ENCODE results near the gene ERBB4. TPM values are rescaled to one million over a fixed set of nuclear protein-coding genes. Genes with fewer than 3 reads are reported as not detected.

Gene ERBB4
- total and polyA plus RNA-seq, 5 donors = 4.3 to 38.8 (median 33.4) TPM

DNA sequence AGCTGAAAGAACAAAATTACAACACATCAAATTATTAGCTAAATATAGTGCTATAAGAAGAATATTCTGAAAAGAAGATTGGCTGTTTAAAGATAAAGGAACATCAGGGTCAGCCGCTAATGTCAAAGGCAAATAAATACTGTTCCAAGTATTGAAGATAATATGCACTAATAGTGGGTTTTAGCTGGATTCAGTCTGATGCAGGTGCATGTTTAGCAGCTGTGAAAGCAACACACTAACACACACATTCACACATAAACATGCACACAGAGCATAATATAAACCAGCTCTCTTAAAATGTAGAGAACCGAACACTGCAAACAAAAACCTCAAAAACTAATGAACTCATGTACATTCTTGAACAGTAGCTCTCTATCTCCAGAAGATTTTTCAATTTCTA, 634.6 kb downstream of the ERBB4 start:
- no peaks in the 10 kb centered on the region for H3K27me3 ChIP-seq (ENCODE audit: control insufficient read depth, insufficient read depth)
- H3K27ac ChIP-seq (ENCODE audit: low read length) = no peak overlapping the region
- ATAC-seq (no peak), DNase-seq (no peak)
- intact Hi-C loops (cut with DNase I) = no loop called here
- H3K4me3 ChIP-seq (ENCODE audit: low read length) = no peak overlapping the region
- no peaks in the 10 kb centered on the region for H3K9me3 ChIP-seq (ENCODE audit: control insufficient read depth, low read length)
- H3K4me1 ChIP-seq (ENCODE audit: control insufficient read depth, insufficient read depth, low read length) = peaks cover 2% of the 10 kb centered on the region
- WGBS = 83% methylated on average over 2 of the region's 2 CpGs

DNA sequence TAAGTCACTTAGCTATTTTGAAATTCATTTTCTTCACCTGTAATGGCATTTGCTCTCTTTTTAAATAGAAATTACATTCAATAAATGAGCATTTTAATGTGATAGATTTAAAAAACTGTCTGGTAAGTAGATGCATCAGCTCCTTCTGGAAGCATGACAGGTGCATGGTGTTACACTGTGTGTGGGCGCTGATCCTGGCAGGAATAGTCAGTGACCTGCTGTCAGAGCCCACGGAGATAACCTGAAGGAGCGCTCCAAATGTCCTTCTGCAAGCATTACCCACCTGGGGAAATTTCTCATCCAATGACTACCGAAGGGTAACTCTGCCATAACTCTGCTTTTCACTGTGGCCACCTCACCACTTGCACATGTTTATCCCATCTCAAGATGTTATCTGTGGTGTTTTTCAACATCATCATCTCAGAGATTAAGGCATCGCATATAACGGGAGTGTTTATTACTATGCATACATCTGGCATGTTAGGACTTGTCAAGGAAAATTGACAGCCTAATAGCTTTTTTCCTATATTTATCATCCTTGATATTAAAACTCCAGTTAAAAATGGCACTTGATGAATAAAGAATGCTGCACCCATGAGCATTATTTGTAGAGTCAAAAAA, 637.3 kb downstream of the ERBB4 start:
- 54% methylated on average over 6 of the region's 6 CpGs for WGBS
- no peak for DNase-seq
- intact Hi-C loops (cut with DNase I) = no loop called here
- H3K27ac ChIP-seq (ENCODE audit: low read length) = no peak overlapping the region
- H3K9me3 ChIP-seq (ENCODE audit: control insufficient read depth, low read length) = no peaks in the 10 kb centered on the region
- H3K4me3 ChIP-seq (ENCODE audit: low read length) = no peak overlapping the region
- H3K4me1 ChIP-seq (ENCODE audit: control insufficient read depth, insufficient read depth, low read length) = peaks cover 2% of the 10 kb centered on the region
- peak in 1 of 2 donors; percentile 52 for ATAC-seq
- no peaks in the 10 kb centered on the region for H3K27me3 ChIP-seq (ENCODE audit: control insufficient read depth, insufficient read depth)

DNA sequence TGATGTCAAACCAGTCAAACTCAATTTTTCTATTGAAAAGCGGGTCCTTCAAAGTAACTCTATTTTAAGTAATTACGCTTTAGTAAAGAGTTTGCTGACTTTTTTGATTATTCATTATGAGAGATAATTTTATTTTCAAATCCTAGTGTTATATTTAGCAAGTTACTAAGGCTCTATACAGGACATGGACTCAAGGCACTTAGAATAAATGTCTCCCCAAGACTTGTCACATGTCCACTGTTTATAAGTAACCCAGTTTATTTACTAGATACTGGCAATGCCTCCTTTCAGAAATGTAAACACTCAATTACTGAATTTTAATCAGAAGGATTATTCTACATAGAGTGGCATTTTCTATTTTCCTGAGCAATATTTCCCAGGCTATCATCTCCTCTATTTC, 638.1 kb downstream of the ERBB4 start:
- Histone ChIP-seq H3K4me3 (ENCODE audit: low read length) (no peak overlapping the region), H3K9me3 (ENCODE audit: control insufficient read depth, low read length) (no peaks in the 10 kb centered on the region), H3K27ac (ENCODE audit: low read length) (no peak overlapping the region), H3K27me3 (ENCODE audit: control insufficient read depth, insufficient read depth) (no peaks in the 10 kb centered on the region), H3K4me1 (ENCODE audit: control insufficient read depth, insufficient read depth, low read length) (peaks cover 2% of the 10 kb centered on the region)
- intact Hi-C loops (cut with DNase I) = no loop called here
- peak; percentile 67 to 73 for ATAC-seq
- no peak for DNase-seq
- WGBS = 65% methylated on average over 2 of the region's 2 CpGs

DNA sequence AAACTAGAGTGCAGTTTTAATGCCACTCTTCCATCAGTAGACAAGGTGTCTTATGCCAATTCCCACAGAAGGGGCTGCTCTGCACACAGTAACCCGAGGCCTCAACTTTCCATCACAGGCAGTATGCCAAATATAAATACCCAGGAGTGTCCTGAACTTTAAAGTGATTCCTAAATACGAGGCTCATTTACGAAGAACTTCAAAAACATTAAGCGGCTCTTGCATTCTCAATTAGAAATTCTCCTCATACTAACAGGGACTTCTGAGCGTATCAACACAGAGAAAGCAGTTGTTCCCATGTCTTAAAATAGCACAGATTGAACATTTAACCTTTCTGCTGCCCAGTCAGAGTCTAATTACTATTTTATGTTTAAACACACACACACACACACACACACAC, 638.6 kb downstream of the ERBB4 start:
- peak overlapping the region; percentile 86 for H3K27ac ChIP-seq (ENCODE audit: low read length)

DNA sequence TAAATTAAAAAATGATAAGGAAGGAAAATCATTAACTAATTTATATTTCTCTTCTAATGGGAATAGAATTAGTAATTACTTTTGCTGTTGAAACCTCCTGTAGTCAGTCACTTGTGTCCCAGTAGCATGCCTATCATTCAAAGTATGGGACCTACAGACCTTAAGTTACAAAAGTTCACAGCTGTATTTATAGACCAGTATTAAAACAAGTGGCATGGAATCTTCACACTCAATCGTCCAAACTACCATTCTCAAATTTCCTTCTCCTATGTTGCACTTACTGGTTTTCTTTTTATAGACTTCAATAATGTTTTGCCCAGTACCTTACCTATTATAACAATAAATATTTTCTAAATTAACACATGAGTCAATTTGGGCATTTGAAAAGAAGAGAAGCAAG, 639.9 kb downstream of the ERBB4 start:
- H3K4me3 ChIP-seq (ENCODE audit: low read length) = no peak overlapping the region
- H3K9me3 ChIP-seq (ENCODE audit: control insufficient read depth, low read length) = no peaks in the 10 kb centered on the region
- no peak overlapping the region for H3K27ac ChIP-seq (ENCODE audit: low read length)
- DNase-seq = no peak
- WGBS = 44% methylated on average over 1 of the region's 1 CpG
- intact Hi-C loops (cut with DNase I) = no loop called here
- peaks cover 2% of the 10 kb centered on the region for H3K4me1 ChIP-seq (ENCODE audit: control insufficient read depth, insufficient read depth, low read length)
- H3K27me3 ChIP-seq (ENCODE audit: control insufficient read depth, insufficient read depth) = no peaks in the 10 kb centered on the region
- peak; percentile 34 to 64 for ATAC-seq

More for the DNA sequence above, 638.6 kb downstream of the ERBB4 start:
- WGBS = 33% methylated on average over 5 of the region's 5 CpGs
- DNase-seq = peak in 1 of 3 donors; percentile 9
- Histone ChIP-seq H3K4me3 (ENCODE audit: low read length) (peak overlapping the region; percentile 20), H3K4me1 (ENCODE audit: control insufficient read depth, insufficient read depth, low read length) (peaks cover 2% of the 10 kb centered on the region), H3K27me3 (ENCODE audit: control insufficient read depth, insufficient read depth) (no peaks in the 10 kb centered on the region), H3K9me3 (ENCODE audit: control insufficient read depth, low read length) (no peaks in the 10 kb centered on the region)
- ATAC-seq = peak; percentile 62 to 76
- intact Hi-C loops (cut with DNase I) = no loop called here

DNA sequence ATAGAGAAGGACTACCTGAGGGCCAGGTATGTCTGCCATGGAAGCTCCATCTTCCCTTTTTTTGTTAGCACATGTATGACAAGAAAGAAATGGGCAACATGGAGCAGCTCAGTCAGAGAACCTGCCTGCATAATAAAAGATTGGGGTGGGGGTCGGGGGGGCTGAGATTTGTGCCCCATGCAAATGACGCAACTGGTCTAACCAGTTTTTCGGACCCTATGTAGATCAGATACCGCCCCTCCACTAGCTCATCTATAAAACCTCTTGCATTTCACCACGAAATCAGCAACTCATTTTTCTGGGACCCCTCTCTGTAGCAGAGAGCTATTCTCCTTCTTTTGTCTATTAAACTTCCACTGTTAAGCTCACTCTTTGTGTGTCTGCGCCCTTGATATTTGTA, 657.2 kb downstream of the ERBB4 start:
- H3K4me1 ChIP-seq (ENCODE audit: control insufficient read depth, insufficient read depth, low read length) = no peaks in the 10 kb centered on the region
- no peak overlapping the region for H3K4me3 ChIP-seq (ENCODE audit: low read length)
- ATAC-seq (no peak), DNase-seq (no peak)
- H3K27ac ChIP-seq (ENCODE audit: low read length) = no peak overlapping the region
- 71% methylated on average over 6 of the region's 6 CpGs for WGBS
- H3K9me3 ChIP-seq (ENCODE audit: control insufficient read depth, low read length) = no peaks in the 10 kb centered on the region
- intact Hi-C loops (cut with DNase I) = no loop called here
- H3K27me3 ChIP-seq (ENCODE audit: control insufficient read depth, insufficient read depth) = no peaks in the 10 kb centered on the region

DNA sequence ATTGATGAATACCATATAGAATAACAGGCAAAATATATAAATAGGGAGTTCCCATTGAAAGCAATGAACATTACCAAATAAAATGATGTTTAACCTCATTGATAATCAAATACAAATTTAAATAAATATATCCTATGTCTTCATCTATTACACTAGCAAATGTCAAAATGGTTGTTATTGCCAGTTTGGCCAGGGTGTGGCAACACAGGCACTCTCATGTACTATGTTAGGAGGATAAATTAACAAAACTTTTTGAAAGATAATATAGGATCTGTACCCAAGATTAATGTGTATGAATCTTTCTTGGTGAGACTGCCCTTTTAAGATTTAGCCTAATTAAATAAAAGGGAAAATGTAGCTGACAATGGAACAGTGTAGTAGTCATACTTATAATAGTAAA, 659.3 kb downstream of the ERBB4 start:
- Histone ChIP-seq H3K9me3 (ENCODE audit: control insufficient read depth, low read length) (no peaks in the 10 kb centered on the region), H3K4me1 (ENCODE audit: control insufficient read depth, insufficient read depth, low read length) (no peaks in the 10 kb centered on the region), H3K27me3 (ENCODE audit: control insufficient read depth, insufficient read depth) (no peaks in the 10 kb centered on the region), H3K4me3 (ENCODE audit: low read length) (no peak overlapping the region), H3K27ac (ENCODE audit: low read length) (no peak overlapping the region)
- DNase-seq = no peak
- no peak for ATAC-seq
- intact Hi-C loops (cut with DNase I) = no loop called here

DNA sequence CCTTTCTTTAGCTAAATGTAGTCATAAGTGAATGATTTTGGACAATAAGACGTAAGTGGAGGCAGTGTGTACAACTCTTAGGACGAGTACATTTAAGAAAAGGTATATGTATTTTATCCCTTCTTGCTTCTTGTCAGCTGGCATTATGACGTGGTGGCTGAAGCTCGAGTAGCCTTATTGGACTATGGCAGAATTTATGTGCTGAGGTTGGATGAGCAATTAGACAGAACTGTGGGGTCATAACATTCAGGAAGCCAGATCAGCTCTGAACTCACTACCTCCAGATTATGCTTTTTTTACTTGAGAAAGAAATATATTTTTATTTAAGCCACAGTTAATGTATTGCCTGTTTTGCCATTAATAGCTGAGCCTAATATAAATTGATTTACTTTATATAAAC, 661.5 kb downstream of the ERBB4 start:
- intact Hi-C loops (cut with DNase I) = no loop called here

DNA sequence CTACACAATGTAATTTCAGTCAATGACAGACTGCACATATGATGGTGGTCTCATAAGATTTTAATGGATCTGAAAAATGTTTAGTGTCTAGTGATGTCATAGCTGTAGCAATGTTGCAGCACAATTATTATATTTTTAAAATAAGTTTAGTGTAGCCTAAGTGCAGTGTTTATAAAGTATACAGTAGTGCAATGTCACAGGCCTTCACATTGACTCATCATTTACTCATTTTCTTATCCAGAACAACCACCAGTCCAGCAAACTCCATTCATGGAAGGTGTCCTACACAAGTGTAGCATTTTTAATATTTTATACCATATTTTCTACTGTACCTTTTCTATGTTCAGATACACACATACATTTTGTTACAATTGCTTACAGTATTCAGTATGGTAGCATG, 663.1 kb downstream of the ERBB4 start:
- Histone ChIP-seq H3K9me3 (ENCODE audit: control insufficient read depth, low read length) (no peaks in the 10 kb centered on the region), H3K4me1 (ENCODE audit: control insufficient read depth, insufficient read depth, low read length) (no peaks in the 10 kb centered on the region), H3K27ac (ENCODE audit: low read length) (no peak overlapping the region), H3K4me3 (ENCODE audit: low read length) (no peak overlapping the region), H3K27me3 (ENCODE audit: control insufficient read depth, insufficient read depth) (no peaks in the 10 kb centered on the region)
- intact Hi-C loops (cut with DNase I) = no loop called here
- DNase-seq (no peak), ATAC-seq (no peak)

More for the DNA sequence above, 661.5 kb downstream of the ERBB4 start:
- no peak for ATAC-seq
- Histone ChIP-seq H3K27me3 (ENCODE audit: control insufficient read depth, insufficient read depth) (no peaks in the 10 kb centered on the region), H3K9me3 (ENCODE audit: control insufficient read depth, low read length) (no peaks in the 10 kb centered on the region), H3K4me1 (ENCODE audit: control insufficient read depth, insufficient read depth, low read length) (no peaks in the 10 kb centered on the region), H3K4me3 (ENCODE audit: low read length) (no peak overlapping the region), H3K27ac (ENCODE audit: low read length) (no peak overlapping the region)
- DNase-seq = no peak
- 68% methylated on average over 4 of the region's 4 CpGs for WGBS

DNA sequence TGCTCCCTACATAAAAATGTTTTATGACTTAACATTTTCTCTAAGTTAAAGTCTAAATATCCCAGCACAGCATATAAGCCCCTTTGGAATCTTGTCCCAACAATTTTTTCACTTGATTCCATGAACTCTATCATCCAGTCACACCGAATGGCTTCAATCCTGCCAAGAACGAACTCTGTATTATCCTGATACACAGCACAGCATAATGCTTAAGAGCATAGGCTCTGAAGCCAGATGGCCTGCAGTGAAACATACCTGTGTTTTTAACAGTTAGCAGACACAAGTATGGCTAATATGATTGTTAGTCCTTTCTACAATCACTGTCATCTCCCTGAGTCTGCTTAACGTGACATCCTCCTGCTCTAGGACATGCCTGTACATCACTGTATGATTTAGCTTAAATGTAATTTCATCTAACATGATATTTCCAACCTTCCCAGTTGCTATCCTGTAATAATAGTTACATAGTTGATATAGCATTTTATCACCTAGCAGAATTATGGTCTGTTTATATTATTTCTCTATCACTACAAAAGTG, 669.5 kb downstream of the ERBB4 start:
- Histone ChIP-seq H3K27me3 (ENCODE audit: control insufficient read depth, insufficient read depth) (no peaks in the 10 kb centered on the region), H3K9me3 (ENCODE audit: control insufficient read depth, low read length) (no peaks in the 10 kb centered on the region), H3K4me3 (ENCODE audit: low read length) (no peak overlapping the region), H3K4me1 (ENCODE audit: control insufficient read depth, insufficient read depth, low read length) (no peaks in the 10 kb centered on the region), H3K27ac (ENCODE audit: low read length) (no peak overlapping the region)
- 57% methylated on average over 3 of the region's 3 CpGs for WGBS
- intact Hi-C loops (cut with DNase I) = no loop called here
- DNase-seq (no peak), ATAC-seq (no peak)

DNA sequence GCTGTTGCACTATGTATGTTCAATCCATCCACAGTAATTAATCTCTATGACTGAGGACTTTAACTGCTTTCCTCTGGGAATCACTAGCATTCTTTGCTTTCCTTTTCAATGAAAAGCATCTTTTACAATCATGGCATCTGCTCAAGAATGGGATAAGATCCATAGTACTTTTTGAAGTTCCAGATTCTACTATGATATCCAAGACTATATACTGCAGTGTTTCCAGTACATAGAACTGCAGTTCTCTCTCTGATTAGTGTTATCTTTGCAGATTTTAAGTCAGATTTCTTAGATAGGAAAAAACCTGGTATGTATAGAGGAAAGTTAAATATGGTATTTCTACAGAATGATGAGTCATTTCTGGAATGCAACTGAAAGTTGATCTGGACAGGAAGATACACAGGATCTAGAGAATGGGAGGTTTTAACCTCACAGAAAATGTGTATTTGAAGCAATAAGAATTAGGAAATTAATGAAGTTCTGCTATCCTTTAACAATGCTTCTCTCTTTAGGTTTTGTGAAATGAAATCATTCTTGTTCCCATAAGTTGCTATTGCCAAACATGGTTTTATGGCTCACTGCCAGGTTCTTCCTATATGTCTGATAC, 670.7 kb downstream of the ERBB4 start:
- ATAC-seq = no peak
- H3K27ac ChIP-seq (ENCODE audit: low read length) = no peak overlapping the region
- no peaks in the 10 kb centered on the region for H3K9me3 ChIP-seq (ENCODE audit: control insufficient read depth, low read length)
- H3K27me3 ChIP-seq (ENCODE audit: control insufficient read depth, insufficient read depth) = no peaks in the 10 kb centered on the region
- intact Hi-C loops (cut with DNase I) = no loop called here
- no peak overlapping the region for H3K4me3 ChIP-seq (ENCODE audit: low read length)
- no peaks in the 10 kb centered on the region for H3K4me1 ChIP-seq (ENCODE audit: control insufficient read depth, insufficient read depth, low read length)
- no peak for DNase-seq

Data from right cardiac atrium (tissue), 5 donors.